CD4-positive, alpha-beta T cell treated with Interleukin-17A for 4 hours (primary cell): ENCODE measurements around the gene MROH8.
A peak's percentile ranks its signal among the peaks of the same experiment; 100 is the strongest.
"Not testable (repeated sequence)": the region's sequence is repeated elsewhere in the genome, so short reads cannot be mapped to it uniquely, and the experiment has no call there.

Experiments
- DNase-seq: peaks from one replicate; pipeline ENCODE4 v3.0.0-alpha.2; 2020; ENCODE audit warnings: mixed read lengths

Gene MROH8

DNA sequence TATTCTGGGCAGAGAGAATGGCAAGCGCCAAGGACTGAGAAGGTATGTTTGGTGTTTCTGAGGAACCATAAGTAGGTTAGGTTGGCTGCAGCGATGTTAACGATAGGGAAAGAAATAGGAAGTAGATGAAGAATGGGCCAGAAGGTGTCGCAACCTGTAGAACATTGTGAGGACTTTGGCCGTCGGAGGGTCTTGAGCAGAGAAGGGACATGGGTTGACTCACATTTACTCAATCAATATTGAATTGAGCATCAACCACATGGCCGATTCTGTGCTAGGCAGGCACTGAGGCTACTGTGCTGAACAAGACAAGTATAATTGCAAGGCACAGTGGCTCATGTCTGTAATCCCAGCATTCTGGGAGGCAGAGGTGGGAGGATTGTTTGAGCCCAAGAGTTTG lies 27.1 kb downstream of the MROH8 start:
- DNase-seq = no peak

DNA sequence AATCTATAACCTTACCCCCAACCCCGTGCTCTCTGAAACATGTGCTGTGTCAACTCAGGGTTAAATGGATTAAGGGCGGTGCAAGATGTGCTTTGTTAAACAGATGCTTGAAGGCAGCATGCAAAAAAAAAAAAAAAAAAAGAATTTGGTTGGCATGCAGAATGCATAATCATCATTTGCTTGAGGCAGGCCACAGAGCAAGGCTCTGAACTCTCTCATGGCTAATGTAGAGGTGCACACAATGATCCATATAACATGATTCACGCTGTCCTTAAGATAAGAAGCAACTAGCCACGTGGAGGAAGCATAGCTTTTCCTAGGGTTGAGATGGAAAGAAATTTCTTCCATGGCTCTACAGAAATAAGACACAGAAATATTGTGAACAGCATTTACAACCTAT lies 27.8 kb downstream of the MROH8 start:
- DNase-seq = no peak

DNA sequence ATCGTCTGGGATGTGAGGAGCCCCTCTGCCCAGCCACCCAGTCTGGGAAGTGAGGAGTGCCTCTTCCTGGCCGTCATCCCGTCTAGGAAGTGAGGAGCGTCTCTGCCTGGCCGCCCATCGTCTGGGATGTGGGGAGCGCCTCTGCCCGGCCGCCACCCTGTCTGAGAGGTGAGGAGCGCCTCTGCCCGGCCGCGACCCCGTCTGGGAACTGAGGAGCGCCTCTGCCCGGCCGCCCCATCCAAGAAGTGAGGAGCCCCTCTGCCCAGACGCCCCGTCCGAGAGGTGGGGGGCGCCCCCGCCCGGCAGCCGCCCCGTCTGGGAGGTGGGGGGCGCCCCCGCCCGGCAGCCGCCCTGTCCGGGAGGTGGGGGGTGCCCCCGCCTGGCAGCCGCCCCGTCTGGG lies 28.5 kb downstream of the MROH8 start:
- not testable (repeated sequence) for DNase-seq

DNA sequence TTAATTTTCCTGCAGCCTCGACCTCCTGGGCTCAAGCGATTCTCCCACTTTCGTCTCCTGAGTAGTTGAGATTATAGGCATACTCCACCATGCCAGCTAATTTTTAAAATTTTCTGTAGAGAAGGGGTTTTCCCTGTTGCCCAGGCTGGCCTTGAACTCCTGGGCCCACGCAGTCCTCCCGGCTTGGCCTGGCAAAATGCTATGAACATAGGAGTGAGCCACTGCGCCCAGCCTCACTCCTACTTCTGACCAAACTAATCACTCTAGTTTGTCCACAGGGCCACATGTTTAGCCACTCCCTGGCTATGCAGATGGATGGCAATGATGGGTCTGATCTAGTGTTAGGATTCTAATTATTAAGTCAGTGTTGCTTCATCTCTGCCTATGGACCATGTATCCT lies 32.1 kb downstream of the MROH8 start:
- no peak for DNase-seq

DNA sequence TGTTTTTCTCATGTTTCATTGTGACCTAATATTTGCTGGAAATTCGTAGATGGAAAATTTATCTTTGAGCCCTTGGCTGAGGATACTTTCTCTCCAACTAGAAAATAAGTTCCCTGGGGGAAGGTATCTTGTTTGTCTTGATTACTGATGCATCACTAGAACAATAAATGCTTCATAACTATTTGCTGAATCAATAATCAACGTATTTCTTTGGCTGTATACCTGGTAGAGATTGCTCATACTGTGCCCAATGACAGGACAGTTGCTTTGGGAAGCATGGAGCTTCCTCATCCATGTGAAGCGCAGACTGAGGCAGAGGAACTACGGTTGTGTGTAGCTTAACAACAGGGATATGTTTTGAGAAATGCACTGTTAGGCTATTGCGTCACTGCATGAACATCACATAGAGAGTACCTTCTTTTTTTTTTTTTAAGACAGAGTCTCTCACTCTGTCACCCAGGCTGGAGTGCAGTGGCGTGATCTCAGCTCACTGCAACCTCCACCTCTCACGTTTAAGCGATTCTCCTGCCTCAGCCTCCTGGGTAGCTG lies 34.4 kb downstream of the MROH8 start:
- no peak for DNase-seq

DNA sequence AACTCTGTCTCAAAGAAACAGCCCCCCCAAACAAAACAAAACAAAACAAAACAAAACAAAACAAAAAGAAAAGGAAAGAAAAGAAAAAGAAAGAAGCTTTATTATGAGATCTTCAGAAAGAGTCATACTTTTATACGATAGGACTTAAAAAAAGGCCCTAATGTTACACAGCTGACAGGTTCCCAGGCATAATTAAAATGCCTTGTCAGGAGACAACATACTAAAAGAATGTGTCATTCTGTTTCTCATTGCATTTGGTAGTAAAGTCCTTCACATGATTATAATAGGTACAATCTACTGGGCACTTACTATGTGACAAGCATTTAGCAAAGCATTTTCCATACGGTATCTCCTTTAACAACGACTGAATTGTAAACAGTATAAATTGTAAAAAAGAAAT lies 36.6 kb downstream of the MROH8 start:
- no peak for DNase-seq

DNA sequence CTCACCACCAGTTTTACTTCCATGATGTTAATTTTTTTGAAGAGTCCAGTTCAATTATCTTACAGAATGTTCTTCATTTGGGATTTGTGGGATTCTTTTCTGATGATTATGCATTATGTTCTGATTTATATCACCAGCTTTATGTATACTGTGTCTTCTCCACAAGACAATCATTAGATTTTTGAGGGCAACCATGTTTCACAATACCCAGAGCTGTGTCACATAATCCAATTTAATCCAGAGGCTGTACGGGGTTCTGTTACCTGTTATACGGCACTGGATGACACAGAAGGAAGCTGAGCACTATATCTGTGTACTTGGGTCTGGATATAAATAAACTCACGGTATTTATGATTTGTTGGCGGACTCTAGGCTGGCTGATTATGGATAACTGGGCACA lies 41.8 kb downstream of the MROH8 start:
- DNase-seq = no peak

DNA sequence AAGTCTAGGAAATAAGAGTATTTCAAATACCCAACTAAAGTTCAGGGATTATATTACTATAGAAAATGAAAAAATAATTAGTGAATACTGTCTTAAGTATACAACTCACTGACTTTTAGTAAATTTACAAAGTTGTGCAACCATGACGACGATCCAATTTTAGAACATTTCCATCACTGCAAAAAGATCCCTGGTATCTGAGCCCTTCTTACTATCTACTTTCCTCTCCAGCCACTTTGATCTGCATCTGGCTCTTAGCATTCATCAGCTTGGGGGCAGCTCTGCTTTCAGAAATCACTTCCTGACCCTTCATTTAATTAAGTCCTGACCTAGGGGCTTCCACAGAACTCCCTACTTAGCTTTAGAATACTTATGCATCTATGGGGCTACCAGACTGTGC lies 45.4 kb downstream of the MROH8 start:
- DNase-seq = no peak

DNA sequence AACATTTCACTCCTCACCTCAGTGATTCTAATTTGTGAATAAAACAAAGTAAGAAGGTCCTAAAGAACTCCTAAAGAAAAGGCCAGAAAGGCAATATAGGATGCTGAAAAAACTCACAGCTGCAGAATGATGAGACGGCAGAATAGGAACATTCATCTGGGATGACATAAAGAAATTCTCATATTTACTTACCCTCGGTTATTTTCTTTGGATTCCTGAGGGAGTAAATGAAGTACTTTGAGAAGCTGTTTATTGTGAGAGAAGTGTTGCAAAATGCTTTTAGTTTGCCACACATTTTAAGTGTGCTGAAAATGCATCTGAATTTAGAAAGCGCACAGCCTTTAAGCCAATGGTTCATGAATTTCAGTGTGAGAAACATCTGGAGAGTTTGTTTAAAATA lies 47.9 kb downstream of the MROH8 start:
- no peak for DNase-seq

DNA sequence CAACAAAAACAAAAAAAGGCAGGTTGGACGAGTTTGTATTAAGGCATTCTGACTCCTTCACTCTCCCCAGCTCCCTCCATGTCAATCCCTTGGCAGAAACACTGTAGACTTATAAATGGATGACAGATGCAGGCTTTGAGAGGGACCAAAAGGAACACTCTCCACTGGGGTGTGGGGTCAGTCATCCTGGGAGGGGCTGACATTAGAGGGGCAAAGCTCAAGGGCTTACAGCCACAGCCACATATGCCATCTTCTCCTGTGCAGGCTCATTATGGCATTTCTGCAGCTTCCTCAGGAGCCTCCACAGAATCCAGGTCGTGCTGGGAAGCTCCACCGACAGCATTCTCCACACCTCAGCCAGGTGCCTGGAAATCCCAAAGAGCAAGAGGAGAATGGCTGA lies 50.5 kb downstream of the MROH8 start:
- no peak for DNase-seq

DNA sequence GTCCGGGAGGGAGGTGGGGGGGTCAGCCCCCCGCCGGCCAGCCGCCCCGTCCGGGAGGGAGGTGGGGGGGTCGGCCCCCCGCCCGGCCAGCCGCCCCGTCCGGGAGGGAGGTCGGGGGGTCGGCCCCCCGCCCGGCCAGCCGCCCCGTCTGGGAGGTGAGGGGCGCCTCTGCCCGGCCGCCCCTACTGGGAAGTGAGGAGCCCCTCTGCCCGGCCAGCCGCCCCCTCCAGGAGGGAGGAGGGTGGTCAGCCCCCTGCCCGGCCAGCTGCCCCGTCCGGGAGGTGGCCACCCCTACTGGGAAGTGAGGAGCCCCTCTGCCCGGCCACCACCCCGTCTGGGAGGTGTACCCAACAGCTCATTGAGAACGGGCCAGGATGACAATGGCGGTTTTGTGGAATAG lies 53.1 kb downstream of the MROH8 start:
- DNase-seq = not testable (repeated sequence)

DNA sequence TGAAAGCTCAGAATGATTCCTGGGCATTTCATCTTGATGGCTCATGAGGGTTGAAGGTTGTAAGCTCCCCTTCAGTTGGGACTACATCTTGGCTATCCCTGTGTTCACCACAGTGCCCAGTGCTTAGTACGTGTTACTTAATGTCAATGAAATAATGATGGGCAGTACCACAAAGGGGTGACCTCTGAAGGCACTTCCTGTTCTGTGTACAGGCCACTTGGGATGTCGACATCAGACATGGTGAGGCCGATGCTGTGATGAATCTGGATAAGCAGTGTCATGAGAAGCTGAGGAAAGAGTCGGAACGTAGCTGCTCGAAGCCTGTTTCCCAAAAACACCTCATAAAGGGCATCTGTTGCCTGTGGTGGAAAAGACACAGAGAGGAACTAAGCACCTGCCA lies 55.9 kb downstream of the MROH8 start:
- DNase-seq = no peak

DNA sequence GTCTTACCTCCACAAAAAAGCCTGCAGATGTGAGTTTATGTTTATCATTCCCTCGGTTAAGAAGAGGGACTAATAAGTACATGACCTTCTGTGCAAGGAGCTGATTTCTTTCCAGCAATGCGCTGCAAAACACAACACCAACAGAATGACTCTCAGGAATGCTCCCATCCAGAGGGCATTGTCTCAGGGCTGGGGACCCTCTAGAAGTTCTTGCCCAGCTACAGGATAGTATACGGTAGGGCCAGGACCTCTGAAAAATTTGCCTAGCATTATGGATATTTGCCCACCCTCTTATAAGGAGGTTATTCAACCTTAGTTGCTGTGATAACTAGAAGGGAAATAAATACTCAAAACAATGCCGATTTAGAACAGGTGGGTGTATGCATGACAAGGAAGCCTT lies 58.9 kb downstream of the MROH8 start:
- DNase-seq = no peak

DNA sequence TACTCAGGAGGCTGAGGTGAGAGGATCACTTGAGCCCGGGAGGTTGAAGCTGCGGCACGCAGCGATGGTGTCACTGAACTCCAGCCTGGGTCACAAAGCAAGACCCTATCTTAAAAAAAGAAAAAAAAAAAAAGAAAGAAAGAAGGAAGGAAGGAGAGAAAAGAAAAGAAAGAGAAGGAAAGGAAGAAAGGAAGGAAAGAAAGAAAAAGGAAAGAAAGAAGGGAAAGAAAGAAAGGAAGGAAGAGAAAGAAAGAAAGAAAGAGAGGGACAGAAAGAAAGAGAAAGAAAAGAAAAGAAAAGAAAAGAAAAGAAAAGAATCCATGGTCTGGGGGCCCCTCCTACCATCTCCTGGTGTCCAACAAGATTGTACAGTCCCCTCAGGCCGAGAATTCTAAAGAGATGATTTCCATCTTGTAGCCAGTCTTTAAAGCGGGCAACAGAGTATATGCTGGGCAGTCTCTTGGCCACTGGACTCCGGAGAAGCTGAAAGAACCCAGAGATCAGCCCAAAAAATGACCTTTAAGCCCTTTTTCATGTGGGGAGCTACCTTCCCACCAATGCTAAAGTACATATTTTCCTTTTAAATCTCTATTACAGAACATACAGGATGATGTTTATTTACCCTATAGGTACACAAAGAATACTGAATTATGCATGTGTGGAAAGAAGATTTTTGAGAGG lies 59.9 kb downstream of the MROH8 start:
- no peak for DNase-seq

DNA sequence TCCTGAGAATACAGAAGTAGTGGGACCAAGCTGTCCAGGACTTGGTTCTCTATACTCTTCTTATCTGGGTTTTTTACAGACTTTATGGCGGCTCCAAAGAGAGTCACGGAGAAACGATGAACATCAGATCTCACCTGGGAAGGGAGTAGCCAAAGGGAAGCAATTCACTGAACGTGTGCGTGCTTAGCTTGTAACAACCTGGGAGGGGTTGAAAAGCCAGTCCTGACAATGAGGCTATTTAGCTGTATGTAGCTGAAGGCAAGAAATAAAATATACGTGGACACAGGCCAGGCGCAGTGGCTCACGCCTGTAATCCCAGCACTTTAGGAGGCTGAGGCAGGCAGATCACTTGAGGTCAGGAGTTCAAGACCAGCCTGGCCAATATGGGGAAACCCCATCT lies 65.3 kb downstream of the MROH8 start:
- no peak for DNase-seq

DNA sequence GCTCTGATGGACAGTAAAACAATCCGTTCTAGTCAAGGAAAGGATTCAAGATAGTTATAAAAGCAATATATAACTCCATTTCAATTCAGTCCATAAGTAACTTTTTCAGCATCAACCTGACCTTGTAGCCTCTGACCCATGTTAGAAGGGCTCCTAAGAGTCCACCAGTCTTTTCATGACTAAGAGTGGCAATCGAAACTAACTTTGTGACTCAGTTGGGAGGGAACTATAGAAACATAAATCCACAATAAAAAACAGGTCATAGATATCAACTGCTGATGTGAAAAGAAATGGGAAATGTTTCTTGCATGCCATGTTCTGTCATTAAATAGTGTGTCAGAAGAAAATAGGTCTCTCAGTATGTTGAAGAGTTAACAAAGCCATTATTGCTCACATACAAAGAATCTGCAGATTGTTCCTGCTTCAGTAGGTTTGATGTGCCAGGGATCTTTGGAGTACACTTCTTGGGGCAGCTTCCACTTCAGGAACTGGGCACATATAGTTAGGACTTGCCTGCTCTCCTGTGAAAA lies 67.4 kb downstream of the MROH8 start:
- no peak for DNase-seq

DNA sequence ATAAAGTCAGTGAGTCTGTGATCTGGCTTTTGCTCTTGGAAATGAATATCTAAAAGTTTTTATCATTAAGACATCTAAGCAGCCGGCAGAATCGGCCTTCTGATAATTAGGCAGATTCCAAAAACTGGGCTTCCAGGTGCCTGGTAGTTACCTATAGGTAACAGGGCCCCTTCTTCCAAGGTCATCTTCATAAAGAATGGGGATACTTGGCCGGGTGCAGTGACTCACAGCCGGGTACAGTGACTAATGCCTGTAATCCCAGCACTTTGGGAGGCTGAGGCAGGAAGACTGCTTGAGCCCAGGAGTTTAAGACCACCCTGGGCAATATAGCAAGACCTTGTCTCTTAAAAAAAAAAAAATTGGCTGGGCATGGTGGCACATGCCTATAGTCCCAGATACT lies 70.7 kb downstream of the MROH8 start:
- DNase-seq = no peak

DNA sequence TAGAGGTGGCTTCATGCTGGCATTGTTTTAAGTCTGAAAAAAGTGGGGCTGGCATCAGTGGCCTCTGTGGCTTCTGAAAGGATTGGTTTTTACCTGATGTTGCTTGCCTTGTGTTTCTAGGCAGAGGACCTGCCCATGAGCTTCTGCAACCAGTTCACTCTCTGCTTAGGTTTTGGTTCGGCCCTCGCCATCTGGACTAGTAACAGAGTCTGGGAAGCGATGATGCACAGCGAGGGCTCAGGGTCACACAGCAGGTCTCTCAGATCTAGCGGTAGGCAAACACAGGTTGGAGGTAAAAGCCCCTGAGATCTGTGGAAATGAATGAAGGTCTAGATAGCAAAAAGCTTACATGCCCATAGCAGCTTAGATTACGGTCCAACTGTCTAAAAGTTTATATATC lies 76.8 kb downstream of the MROH8 start:
- DNase-seq = no peak

DNA sequence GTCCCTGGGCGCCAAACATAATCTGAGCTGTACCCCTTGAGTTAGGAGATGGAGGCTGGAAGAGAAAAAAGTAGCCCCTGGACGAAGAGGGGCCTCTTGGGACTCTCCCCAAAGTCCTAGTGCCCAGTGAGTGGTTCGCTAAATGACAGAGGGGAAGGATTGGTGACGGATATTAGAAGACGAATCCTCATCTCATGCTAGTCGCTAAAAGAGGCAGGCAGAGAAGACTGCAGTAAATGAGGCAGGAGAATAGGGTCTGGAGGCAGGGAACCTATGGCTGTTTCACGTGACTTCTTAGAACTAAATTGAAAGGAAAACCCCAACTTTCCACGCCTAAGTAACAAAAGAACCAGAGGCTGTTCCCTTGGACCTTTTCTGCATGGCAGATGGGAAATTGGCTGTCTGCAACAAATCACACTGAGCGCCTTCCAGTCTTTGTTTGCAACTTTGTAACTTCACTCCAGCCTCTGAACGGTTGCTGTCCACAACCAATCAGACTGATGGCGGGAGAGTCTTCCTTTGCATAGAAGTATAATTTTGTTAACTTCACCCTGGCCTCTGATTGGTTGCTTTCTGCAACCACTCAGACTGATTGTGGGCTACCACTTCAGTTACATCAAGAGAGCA lies 82.8 kb downstream of the MROH8 start:
- no peak for DNase-seq

DNA sequence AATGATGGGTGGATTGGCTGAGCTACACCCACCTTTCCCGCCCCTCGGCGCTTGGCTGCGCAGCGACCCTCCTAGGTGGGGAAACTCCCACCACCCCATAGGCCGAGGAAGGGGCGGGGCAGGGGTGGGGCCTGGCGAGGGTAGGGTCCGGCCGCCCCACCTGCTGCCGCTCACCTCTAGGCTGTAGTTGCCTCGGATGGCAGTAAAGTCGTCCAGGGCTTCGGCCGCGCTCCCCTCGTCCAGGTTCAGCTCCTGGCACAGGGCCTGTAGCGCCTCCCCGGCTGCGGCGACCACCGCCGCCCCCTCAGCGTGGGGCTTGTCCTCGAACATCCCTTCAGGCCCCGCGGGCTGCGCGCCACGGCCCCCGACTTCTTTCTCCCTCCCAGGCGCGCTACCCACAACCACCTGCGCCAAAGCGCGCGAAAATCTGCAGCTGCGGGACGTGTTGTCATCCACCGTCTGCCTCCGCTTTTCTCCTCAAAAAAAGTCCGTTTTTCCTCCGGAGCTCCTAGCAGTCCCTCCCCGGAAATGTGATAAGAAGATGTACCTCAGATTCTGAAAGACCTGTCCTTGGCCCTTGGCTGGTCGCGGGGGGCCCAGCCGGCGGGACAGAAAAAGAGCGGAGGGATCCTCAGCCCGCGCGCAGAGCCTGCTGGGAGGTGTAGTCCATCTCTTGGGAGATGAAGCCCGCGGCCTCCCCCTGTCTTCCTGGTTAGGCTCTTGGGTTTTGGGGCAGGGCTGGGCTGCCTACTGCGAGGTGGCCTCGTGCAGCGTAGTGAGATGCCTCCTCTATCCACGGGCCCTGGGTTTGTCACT lies 83.5 kb downstream of the MROH8 start, which contains the start of gene RBL1:
TSS of gene RBL1 (minus strand) at position 399 of the 816 bp plus-strand sequence. CDS start at position 330, 69 bp downstream.
- peak; percentile 85 for DNase-seq

DNA sequence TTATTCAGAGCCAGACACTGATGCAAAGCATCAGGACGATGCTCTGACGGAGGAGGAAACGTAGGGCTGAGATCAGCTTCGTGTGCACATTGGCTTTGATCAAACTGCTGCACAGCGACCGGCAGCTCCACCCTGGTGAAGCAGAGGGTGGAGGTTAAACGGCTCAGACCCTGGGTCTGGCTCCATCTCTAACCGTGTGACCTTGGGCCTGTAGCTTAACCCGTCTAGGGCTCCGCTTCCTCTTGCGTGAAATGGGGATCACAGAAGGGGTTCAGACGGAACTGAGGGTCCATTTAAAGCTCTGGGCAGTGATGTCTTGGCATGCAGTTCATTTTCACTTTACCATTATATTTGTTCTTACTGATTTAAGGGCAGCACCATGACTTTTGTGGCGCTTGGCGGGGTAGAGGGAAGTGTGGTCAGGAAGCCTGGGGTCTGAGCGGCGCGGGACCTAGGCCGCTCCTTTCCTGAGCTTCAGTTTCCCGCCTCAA lies 84.2 kb downstream of the MROH8 start:
- DNase-seq = peak; percentile 62

DNA sequence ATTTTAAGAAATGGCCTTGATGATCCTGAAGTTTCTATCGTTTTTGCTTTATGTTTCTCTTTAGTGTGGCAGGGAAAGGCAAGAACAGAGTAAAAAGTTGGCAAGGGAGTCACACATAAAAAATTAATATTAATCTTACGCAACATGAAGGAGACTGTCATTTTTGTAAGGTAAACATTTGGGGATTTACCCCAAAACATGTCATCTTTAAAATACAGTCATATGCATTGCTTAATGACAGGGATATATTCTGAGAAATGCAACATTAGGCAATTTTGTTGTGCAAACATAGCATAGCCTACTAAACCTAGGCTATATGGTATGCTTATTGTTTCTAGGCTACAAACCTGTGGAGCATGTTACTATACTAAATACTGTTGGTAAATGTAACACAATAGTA lies 88.9 kb downstream of the MROH8 start:
- DNase-seq = no peak

DNA sequence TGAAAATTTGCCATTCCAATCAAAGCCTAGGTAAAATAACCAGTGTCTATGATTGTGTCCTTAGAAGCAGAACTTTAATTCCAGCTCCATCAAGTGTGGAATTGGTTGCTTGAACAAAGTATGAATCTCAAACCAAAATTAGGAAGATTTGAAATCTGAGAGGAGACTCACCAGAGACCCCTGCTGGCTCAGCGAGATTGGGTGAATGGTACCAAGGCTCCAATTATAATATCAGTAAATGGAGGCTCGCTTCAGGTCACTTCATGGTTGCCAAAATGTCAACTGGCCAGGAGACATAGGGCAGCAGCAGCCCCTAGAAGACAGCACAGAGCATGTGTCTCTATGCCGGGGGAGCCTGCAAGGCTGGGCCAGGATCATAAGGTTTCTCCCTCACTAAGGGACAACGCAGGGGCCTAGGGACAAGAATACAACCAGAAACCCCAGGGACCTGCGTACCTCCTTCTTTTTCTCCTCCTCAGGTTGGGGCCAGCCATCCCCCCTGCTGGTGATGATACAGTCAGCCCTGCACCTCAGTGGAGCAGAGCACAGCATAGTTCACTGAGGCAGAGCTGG lies 97.5 kb downstream of the MROH8 start:
- peak; percentile 77 for DNase-seq
